Heart left ventricle (tissue), 13 donors: Measurements from ENCODE around the gene PDGFRB.

Experiments used
- POLR2A ChIP-seq, 2 donors: fragments of 450-650 bp; IDR thresholded peaks; one replicate each; pipeline ENCODE4 v1.6.1; 2017; ENCODE audit warnings: antibody characterized with exemption in 2 of 2, mild to moderate bottlenecking in 2 of 2, moderate library complexity in 2 of 2
- TF ChIP-seq, protein P1 (sequence below), 12 donors: fragments of 200-600 bp; sonication (generic) in 4 of 12; IDR thresholded peaks; one replicate each; pipeline versions ENCODE4 v1.5.0 to v1.8.0; 2018 to 2022; ENCODE audit warnings: antibody characterized with exemption in 12 of 12, mild to moderate bottlenecking in 5 of 12
- donor health status: ischemic (EF 13 %, LVEDD 7.1; RV severe dilation, severe dysfunction).
- donor health status: DM: no; HTN: yes; CAD: no.
- donor health status: DM: no; HTN: no; CAD: no.
- donor health status: ischemic (EF 25% LVEDD 6.9; RV normal size, moderate dysfunction).
- donor health status: ischemic (EF 25% LVEDD 5.7; RV mildly dilated, moderate dysfunction).
- donor health status: ischemic (EF 35%, LVEDD 5.7; RV mildly dilated, moderate dysfunction).
- donor health status: nonischemic (EF 11% LVEDD 7.7; RV severe dilation, severe dysfunction).
- donor health status: DM: yes; HTN: yes; CAD: no.
- donor health status: PGD.
- donor health status: ischemic (EF 29% LVEDD 5.4; RV normal size, mild dysfunction).
- donor health status: nonischemic (EF 23%, LVEDD 6.1; RV moderate dilation, normal function).

DNA sequence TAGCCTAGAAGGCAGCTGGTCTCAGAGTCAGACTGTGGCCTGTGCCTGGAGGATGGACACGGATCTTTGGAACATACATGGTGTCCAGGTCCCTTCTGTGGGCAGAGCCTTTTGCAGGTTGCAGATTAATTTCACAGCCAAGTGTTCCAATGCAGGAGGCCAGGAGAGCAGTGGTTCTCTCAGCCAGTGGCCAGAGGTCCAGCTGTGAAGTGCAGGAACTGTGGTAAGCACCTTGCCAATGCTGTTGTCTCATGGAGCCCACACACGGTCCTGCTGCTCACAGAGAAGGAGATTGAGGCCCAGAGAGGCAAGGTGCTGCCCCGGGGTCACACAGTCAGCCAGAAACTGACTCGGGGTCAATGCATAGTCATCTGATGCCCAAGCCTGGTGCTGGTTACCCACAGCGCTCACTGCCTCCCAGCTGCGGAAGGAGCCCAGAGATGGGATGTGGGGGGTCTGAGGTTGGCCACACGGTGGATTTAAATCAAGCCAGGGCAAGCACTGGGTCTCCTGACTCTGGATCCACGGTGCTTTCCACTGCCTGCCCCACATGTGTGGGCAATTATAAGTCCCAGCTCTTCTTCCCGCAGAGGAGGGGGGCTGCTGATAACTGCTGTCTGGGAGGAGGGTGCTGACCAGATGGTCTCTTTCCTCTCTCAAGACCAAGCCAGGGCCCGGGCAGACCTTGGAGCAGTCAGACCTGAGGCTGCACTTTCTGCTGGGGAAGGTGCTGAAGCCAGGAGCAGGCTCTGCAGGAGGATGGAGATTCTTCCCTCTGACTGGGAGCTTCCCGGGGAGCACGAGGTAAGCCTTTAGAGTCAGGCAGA, 2.8 kb downstream of the PDGFRB start:
- TF ChIP-seq, protein P1, sequence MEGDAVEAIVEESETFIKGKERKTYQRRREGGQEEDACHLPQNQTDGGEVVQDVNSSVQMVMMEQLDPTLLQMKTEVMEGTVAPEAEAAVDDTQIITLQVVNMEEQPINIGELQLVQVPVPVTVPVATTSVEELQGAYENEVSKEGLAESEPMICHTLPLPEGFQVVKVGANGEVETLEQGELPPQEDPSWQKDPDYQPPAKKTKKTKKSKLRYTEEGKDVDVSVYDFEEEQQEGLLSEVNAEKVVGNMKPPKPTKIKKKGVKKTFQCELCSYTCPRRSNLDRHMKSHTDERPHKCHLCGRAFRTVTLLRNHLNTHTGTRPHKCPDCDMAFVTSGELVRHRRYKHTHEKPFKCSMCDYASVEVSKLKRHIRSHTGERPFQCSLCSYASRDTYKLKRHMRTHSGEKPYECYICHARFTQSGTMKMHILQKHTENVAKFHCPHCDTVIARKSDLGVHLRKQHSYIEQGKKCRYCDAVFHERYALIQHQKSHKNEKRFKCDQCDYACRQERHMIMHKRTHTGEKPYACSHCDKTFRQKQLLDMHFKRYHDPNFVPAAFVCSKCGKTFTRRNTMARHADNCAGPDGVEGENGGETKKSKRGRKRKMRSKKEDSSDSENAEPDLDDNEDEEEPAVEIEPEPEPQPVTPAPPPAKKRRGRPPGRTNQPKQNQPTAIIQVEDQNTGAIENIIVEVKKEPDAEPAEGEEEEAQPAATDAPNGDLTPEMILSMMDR (IDR thresholded peaks at IDR 0.05), result no peak
- no peak for TF ChIP-seq POLR2A (IDR thresholded peaks at IDR 0.05)
